Nephron (organoid): ENCODE measurements around the gene PRSS33.

Experiments
- H3K27ac Mint-ChIP-seq, 3 experiments: 2 replicates each; pipeline ENCODE4 v1.8.0; 2020; ENCODE audit warnings: mixed read lengths in 3 of 3, mild to moderate bottlenecking in 2 of 3, moderate library complexity in 1 of 3
- H3K27me3 Mint-ChIP-seq: 2 replicates; pipeline ENCODE4 v1.8.0; 2021; ENCODE audit warnings: low read depth, mild to moderate bottlenecking, moderate library complexity, mixed read lengths
- H3K36me3 Mint-ChIP-seq: 2 replicates; pipeline ENCODE4 v1.8.0; 2020; ENCODE audit warnings: low read depth, mixed read lengths
- H3K4me1 Mint-ChIP-seq: 2 replicates; pipeline ENCODE4 v1.8.0; 2020; ENCODE audit warnings: mixed read lengths
- H3K4me3 Mint-ChIP-seq, 3 experiments: 2 replicates each; pipeline ENCODE4 v1.8.0; 2020; ENCODE audit warnings: mild to moderate bottlenecking in 3 of 3, mixed read lengths in 3 of 3, moderate library complexity in 2 of 3
- H3K9me3 Mint-ChIP-seq: 2 replicates; pipeline ENCODE4 v1.8.0; 2020; ENCODE audit warnings: mixed read lengths
- CTCF ChIP-seq, 3 experiments: fragments of 200-600 bp; sonication (generic); IDR thresholded peaks; one replicate each; pipeline ENCODE4 v1.5.0; 2021; ENCODE audit warnings: antibody characterized with exemption in 3 of 3; ENCODE audit not compliant: unreplicated experiment in 3 of 3

Gene PRSS33

DNA sequence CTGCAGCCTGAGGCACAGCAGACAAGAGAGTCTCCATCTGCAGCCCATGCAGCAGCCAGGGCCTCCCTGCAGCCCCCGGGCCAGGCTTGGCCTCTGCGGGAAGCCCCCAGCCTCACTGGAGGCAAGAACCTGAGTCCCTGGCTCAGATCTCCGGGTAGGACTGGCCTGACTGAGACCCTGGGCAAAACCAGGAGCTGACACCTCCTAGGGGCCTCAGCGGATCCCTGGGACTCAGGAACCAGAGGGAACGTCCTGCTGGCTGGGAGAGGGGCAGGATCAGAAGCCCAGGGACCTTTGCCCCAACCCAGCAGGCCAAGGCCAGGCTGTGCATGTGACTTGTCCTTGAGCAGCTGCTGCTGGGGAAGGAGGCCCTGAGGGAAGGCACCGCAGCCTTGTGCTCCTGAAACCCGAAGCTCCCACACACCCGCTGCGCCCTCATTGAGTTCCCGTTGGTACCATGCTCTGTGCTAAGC is 28.0 kb upstream of the PRSS33 start:
- H3K27me3 Mint-ChIP-seq = peaks cover 15% of the 10 kb centered on the region
- H3K4me1 Mint-ChIP-seq = no peaks in the 10 kb centered on the region
- no peak overlapping the region for H3K27ac Mint-ChIP-seq
- TF ChIP-seq CTCF (IDR thresholded peaks at IDR 0.05; ENCODE audit: unreplicated experiment in 3 of 3) = no peak
- peaks cover under 1% of the 10 kb centered on the region for H3K9me3 Mint-ChIP-seq
- no peak overlapping the region for H3K4me3 Mint-ChIP-seq
- no peaks in the 10 kb centered on the region for H3K36me3 Mint-ChIP-seq

DNA sequence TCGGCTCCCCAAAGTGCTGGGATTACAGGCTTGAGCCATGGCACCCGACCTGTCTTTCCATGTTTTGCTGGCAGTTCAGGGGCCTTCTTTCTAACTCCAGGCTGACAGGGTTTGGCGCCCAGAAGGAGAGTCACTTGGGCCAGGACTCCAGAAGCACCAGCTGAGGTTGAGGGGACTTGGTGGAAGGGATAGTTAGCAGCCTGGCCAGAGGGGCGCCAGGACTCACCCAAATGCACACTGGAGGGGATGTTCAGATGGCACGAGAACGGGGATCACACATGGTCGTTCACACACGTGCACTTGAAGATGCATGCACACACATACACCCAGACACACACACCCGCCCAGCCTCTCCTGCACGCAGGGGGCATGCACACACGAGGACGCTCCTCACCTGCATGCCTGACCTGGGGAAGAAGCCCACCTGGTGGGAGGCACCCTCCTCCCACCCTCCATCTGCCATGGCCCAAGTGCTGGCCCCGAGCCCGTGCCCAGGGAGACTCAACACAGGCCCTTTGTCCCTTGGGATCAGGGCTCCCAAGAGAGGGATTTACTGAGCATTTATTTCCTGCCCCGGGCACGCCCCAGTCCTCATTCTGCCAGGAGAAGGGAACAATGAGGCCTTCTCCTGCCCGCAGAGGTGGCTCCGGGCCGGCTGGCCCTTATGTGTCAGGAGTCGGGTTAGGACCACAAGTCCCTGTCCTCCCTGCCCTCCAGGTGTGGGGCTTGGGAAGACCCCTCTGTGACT is 27.4 kb upstream of the PRSS33 start:
- H3K9me3 Mint-ChIP-seq = peaks cover 2% of the 10 kb centered on the region
- no peaks in the 10 kb centered on the region for H3K4me1 Mint-ChIP-seq
- no peak overlapping the region for H3K27ac Mint-ChIP-seq
- H3K36me3 Mint-ChIP-seq = no peaks in the 10 kb centered on the region
- H3K27me3 Mint-ChIP-seq = peaks cover 21% of the 10 kb centered on the region
- H3K4me3 Mint-ChIP-seq = no peak overlapping the region
- TF ChIP-seq CTCF (IDR thresholded peaks at IDR 0.05; ENCODE audit: unreplicated experiment in 3 of 3) = no peak

- H3K9me3 Mint-ChIP-seq = peaks cover 10% of the 10 kb centered on the region
- H3K27ac Mint-ChIP-seq = no peak overlapping the region
- no peak overlapping the region for H3K4me3 Mint-ChIP-seq
- H3K27me3 Mint-ChIP-seq = peaks cover 22% of the 10 kb centered on the region
- H3K4me1 Mint-ChIP-seq = no peaks in the 10 kb centered on the region
- TF ChIP-seq CTCF (IDR thresholded peaks at IDR 0.05; ENCODE audit: unreplicated experiment in 3 of 3) = no peak
- H3K36me3 Mint-ChIP-seq = no peaks in the 10 kb centered on the region
Measured at GRCh38 chr16:2813771-2814221, 26.4 kb upstream of the PRSS33 start.

GRCh38 chr16:2811703-2812471 is 24.5 kb upstream of the PRSS33 start:
- H3K4me1 Mint-ChIP-seq = no peaks in the 10 kb centered on the region
- TF ChIP-seq CTCF (IDR thresholded peaks at IDR 0.05; ENCODE audit: unreplicated experiment in 3 of 3) = no peak
- peaks cover 30% of the 10 kb centered on the region for H3K27me3 Mint-ChIP-seq
- no peak overlapping the region for H3K27ac Mint-ChIP-seq
- H3K9me3 Mint-ChIP-seq = peaks cover 19% of the 10 kb centered on the region
- no peak overlapping the region for H3K4me3 Mint-ChIP-seq
- no peaks in the 10 kb centered on the region for H3K36me3 Mint-ChIP-seq

DNA sequence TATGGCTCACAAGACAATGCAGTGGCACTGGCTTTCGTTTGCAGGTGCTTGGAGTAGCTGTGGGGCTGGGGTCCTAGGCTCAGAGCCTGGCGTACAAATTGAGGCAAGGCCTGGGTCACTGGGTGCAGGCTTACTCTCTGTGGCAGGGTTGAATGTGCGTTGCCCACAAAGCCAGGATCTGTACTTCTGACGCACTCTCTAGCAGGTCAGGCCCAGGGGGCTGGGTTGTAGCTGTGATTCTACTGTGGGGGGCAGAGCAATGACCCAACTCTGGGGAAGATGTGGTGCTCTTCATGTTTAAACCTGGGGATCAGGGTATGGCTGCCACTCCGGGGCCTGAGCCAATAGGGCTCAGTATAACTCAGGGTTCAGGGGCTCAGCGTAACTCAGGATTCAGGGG is 23.3 kb upstream of the PRSS33 start:
- Mint-ChIP-seq H3K27me3 (peaks cover 40% of the 10 kb centered on the region), H3K4me3 (no peak overlapping the region), H3K27ac (no peak overlapping the region), H3K4me1 (no peaks in the 10 kb centered on the region), H3K36me3 (no peaks in the 10 kb centered on the region), H3K9me3 (peaks cover 22% of the 10 kb centered on the region)
- TF ChIP-seq CTCF (IDR thresholded peaks at IDR 0.05; ENCODE audit: unreplicated experiment in 3 of 3) = no peak
